GM19328 (cell line): ENCODE data around the gene ORAI2.
"Not testable (repeated sequence)": the region's sequence is repeated elsewhere in the genome, so short reads cannot be mapped to it uniquely, and the experiment has no call there.

Experiments used
- ATAC-seq: cut with Tn5 transposase; IDR thresholded peaks from one replicate; pipeline ENCODE4 v1.9.1; 2021; ENCODE audit warnings: mild to moderate bottlenecking, moderate library complexity; ENCODE audit not compliant: unreplicated experiment

ORAI2 gene

GRCh38 chr7:102468478-102469350 is 35.3 kb downstream of the ORAI2 start:
- ATAC-seq: no peak

GRCh38 chr7:102469351-102469971 is 36.1 kb downstream of the ORAI2 start:
- ATAC-seq: no peak

- no peak for ATAC-seq
Measured at GRCh38 chr7:102469972-102470825, 36.8 kb downstream of the ORAI2 start.

- ATAC-seq: no peak
Measured at GRCh38 chr7:102471791-102472125, 38.4 kb downstream of the ORAI2 start.

GRCh38 chr7:102472126-102473041 is 39.0 kb downstream of the ORAI2 start:
- no peak for ATAC-seq

- ATAC-seq: no peak
Measured at GRCh38 chr7:102473271-102473991, 40.1 kb downstream of the ORAI2 start.

GRCh38 chr7:102474116-102474515 is 40.7 kb downstream of the ORAI2 start:
- not testable (repeated sequence) for ATAC-seq

- ATAC-seq: not testable (repeated sequence)
Measured at GRCh38 chr7:102474736-102475435, 41.5 kb downstream of the ORAI2 start.

- ATAC-seq: peak; percentile 84
Measured at GRCh38 chr7:102478314-102479208, 45.2 kb downstream of the ORAI2 start, which contains the start of gene POLR2J. Gene POLR2J (minus strand): TSS chr7:102478922. CDS start chr7:102478860, 62 bp downstream.

GRCh38 chr7:102479209-102479584 is 45.8 kb downstream of the ORAI2 start:
- ATAC-seq: peak; percentile 16

- ATAC-seq: not testable (repeated sequence)
Measured at GRCh38 chr7:102479982-102480637, 46.7 kb downstream of the ORAI2 start.

GRCh38 chr7:102481962-102482361 is 48.6 kb downstream of the ORAI2 start:
- not testable (repeated sequence) for ATAC-seq

GRCh38 chr7:102484317-102484716 is 50.9 kb downstream of the ORAI2 start:
- ATAC-seq: not testable (repeated sequence)

- peak; percentile 48 for ATAC-seq
Measured at GRCh38 chr7:102490529-102491075, 57.2 kb downstream of the ORAI2 start.

GRCh38 chr7:102493220-102493935 is 60.0 kb downstream of the ORAI2 start:
- ATAC-seq: not testable (repeated sequence)

GRCh38 chr7:102494026-102494425 is 60.7 kb downstream of the ORAI2 start:
- not testable (repeated sequence) for ATAC-seq
